Osteocyte (in vitro differentiated cells): ENCODE data around the gene TGFBR3. TPM values are rescaled to one million over a fixed set of nuclear protein-coding genes. Genes with fewer than 3 reads are reported as not detected.

Source experiments
- DNase-seq: peaks from one replicate; pipeline ENCODE4 v3.0.0; 2021; ENCODE audit warnings: mixed read lengths; ENCODE audit not compliant: unreplicated experiment; ENCODE audit errors: extremely low spot score
- H3K27ac Mint-ChIP-seq: one replicate; pipeline ENCODE4 v1.8.0; 2021; ENCODE audit warnings: mild to moderate bottlenecking, mixed read lengths; ENCODE audit not compliant: unreplicated experiment
- H3K27me3 Mint-ChIP-seq: one replicate; pipeline ENCODE4 v1.8.0; 2021; ENCODE audit warnings: mixed read lengths; ENCODE audit not compliant: unreplicated experiment
- H3K36me3 Mint-ChIP-seq: one replicate; pipeline ENCODE4 v1.8.0; 2021; ENCODE audit warnings: mixed read lengths; ENCODE audit not compliant: unreplicated experiment
- H3K4me1 Mint-ChIP-seq: one replicate; pipeline ENCODE4 v1.8.0; 2021; ENCODE audit warnings: mixed read lengths; ENCODE audit not compliant: unreplicated experiment
- H3K4me3 Mint-ChIP-seq: one replicate; pipeline ENCODE4 v1.8.0; 2021; ENCODE audit warnings: mild to moderate bottlenecking, moderate library complexity, mixed read lengths; ENCODE audit not compliant: unreplicated experiment
- H3K9me3 Mint-ChIP-seq: one replicate; pipeline ENCODE4 v1.8.0; 2021; ENCODE audit warnings: mixed read lengths; ENCODE audit not compliant: unreplicated experiment
- total RNA-seq: library from RNA; stranded (reverse); gene quantifications from 2 replicates; pipeline ENCODE4 v1.2.1, GENCODE V29; 2021
- TF ChIP-seq, protein P1 (sequence below): fragments of 200-600 bp; sonication (generic); IDR thresholded peaks from 2 replicates; pipeline ENCODE4 v1.5.0; 2021; ENCODE audit warnings: antibody characterized with exemption, mild to moderate bottlenecking, moderate library complexity

Gene TGFBR3
- total RNA-seq, 1 donor from 2014 or later: 14.1 TPM

DNA sequence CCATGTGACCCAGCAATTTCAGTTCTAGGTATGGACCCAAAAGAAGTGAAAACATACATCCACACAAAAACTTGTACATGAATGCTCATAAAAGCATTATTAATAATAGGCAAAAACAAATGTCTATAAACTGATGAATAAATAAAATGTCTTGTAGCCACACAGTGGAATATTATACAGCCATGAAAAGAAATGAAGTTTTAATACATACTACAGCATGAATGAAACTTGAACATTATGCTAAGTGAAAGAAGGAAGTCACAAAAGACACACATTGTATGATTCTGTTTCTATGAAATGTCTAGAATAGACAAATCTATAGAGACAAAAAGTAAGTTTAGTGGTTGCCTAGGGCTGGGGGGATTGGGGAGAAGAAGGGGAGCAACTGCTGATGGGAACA lies 255.1 kb downstream of the TGFBR3 start:
- Mint-ChIP-seq H3K27me3 (no peaks in the 10 kb centered on the region), H3K4me3 (no peak overlapping the region), H3K36me3 (no peaks in the 10 kb centered on the region), H3K27ac (no peak overlapping the region), H3K4me1 (peaks cover 4% of the 10 kb centered on the region), H3K9me3 (no peaks in the 10 kb centered on the region)
- TF ChIP-seq, protein P1, sequence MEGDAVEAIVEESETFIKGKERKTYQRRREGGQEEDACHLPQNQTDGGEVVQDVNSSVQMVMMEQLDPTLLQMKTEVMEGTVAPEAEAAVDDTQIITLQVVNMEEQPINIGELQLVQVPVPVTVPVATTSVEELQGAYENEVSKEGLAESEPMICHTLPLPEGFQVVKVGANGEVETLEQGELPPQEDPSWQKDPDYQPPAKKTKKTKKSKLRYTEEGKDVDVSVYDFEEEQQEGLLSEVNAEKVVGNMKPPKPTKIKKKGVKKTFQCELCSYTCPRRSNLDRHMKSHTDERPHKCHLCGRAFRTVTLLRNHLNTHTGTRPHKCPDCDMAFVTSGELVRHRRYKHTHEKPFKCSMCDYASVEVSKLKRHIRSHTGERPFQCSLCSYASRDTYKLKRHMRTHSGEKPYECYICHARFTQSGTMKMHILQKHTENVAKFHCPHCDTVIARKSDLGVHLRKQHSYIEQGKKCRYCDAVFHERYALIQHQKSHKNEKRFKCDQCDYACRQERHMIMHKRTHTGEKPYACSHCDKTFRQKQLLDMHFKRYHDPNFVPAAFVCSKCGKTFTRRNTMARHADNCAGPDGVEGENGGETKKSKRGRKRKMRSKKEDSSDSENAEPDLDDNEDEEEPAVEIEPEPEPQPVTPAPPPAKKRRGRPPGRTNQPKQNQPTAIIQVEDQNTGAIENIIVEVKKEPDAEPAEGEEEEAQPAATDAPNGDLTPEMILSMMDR: no peak
- no peak for DNase-seq

Other genes with a start within 250 kb of the TGFBR3 start
- not detected in 2 replicates for gene BRDT, start 63.2 kb upstream of the TGFBR3 start, total RNA-seq
- gene EPHX4, start 143.8 kb upstream of the TGFBR3 start, total RNA-seq: 0.26 TPM in 1 of 2 replicates, not detected in the other
- not detected in 2 replicates for gene SETSIP, start 189.3 kb upstream of the TGFBR3 start, total RNA-seq
- gene BTBD8, start 194.2 kb upstream of the TGFBR3 start, total RNA-seq: 1.9 and 2.0 TPM in 2 replicates